Measurements from ENCODE around the gene STAMBP.

DNA sequence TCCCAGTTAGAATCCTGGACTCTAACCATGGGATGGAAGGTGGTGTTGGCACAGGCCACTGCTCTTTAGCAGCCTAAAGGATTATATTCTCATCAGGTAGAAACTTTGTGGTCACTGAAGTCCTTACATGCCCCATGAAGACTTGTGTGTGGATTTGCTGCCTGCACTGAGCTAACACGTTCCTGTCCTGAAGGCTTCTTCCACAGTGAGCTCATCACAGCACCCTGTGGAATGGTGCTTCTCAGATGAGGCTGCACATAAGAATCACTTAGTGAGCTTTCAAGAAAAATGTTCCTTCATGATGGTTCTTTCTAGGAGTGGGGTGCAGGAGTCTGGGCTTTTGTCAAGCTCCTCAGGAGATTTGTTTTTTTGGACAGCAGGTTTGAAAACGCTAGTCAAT, 26.8 kb downstream of the STAMBP start:
- TF ChIP-seq, protein P1, sequence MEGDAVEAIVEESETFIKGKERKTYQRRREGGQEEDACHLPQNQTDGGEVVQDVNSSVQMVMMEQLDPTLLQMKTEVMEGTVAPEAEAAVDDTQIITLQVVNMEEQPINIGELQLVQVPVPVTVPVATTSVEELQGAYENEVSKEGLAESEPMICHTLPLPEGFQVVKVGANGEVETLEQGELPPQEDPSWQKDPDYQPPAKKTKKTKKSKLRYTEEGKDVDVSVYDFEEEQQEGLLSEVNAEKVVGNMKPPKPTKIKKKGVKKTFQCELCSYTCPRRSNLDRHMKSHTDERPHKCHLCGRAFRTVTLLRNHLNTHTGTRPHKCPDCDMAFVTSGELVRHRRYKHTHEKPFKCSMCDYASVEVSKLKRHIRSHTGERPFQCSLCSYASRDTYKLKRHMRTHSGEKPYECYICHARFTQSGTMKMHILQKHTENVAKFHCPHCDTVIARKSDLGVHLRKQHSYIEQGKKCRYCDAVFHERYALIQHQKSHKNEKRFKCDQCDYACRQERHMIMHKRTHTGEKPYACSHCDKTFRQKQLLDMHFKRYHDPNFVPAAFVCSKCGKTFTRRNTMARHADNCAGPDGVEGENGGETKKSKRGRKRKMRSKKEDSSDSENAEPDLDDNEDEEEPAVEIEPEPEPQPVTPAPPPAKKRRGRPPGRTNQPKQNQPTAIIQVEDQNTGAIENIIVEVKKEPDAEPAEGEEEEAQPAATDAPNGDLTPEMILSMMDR (IDR thresholded peaks at IDR 0.05): no peak
- TF ChIP-seq POLR2A (IDR thresholded peaks at IDR 0.05): no peak
